Endodermal cell (in vitro differentiated cells): ENCODE results near the gene ADGB. TPM values are rescaled to one million over a fixed set of nuclear protein-coding genes. Genes with fewer than 3 reads are reported as not detected.

Source experiments
- DNase-seq: peaks from one replicate; pipeline ENCODE4 v3.0.0-alpha.2; 2017
- H3K27ac ChIP-seq: 2 replicates; pipeline ENCODE4 v1.5.1; 2013; ENCODE audit warnings: mild to moderate bottlenecking, low read depth, low read length, moderate library complexity
- H3K27me3 ChIP-seq: 2 replicates; pipeline ENCODE4 v1.6.1; 2013; ENCODE audit warnings: mild to moderate bottlenecking, low read length, moderate library complexity; ENCODE audit not compliant: insufficient read depth, control insufficient read depth, poor library complexity, severe bottlenecking
- H3K36me3 ChIP-seq: 2 replicates; pipeline ENCODE4 v1.7.0; 2013; ENCODE audit warnings: mild to moderate bottlenecking, low read length, moderate library complexity; ENCODE audit not compliant: control insufficient read depth, insufficient read depth
- H3K4me1 ChIP-seq: one replicate; pipeline ENCODE4 v1.7.0; 2013; ENCODE audit warnings: low read length; ENCODE audit not compliant: control insufficient read depth, insufficient read depth
- H3K4me3 ChIP-seq: 2 replicates; pipeline ENCODE4 v1.5.1; 2013; ENCODE audit warnings: mild to moderate bottlenecking, low read length, moderate library complexity
- H3K9ac ChIP-seq: 2 replicates; pipeline ENCODE4 v1.6.1; 2013; ENCODE audit warnings: mild to moderate bottlenecking, low read length, moderate library complexity; ENCODE audit not compliant: poor library complexity, severe bottlenecking; ENCODE audit errors: extremely low read depth
- H3K9me3 ChIP-seq: 2 replicates; pipeline ENCODE4 v1.6.1; 2013; ENCODE audit warnings: mild to moderate bottlenecking, low read length, moderate library complexity; ENCODE audit not compliant: control insufficient read depth
- H3K27ac Mint-ChIP-seq: 2 replicates; pipeline ENCODE4 v1.8.0; 2020; ENCODE audit warnings: mixed read lengths
- H3K27me3 Mint-ChIP-seq: 2 replicates; pipeline ENCODE4 v1.8.0; 2021; ENCODE audit warnings: mild to moderate bottlenecking, mixed read lengths; ENCODE audit not compliant: insufficient read depth
- H3K36me3 Mint-ChIP-seq: 2 replicates; pipeline ENCODE4 v1.8.0; 2020; ENCODE audit warnings: low read depth, mixed read lengths
- H3K4me1 Mint-ChIP-seq: 2 replicates; pipeline ENCODE4 v1.8.0; 2020; ENCODE audit warnings: mixed read lengths
- H3K4me3 Mint-ChIP-seq: 2 replicates; pipeline ENCODE4 v1.8.0; 2020; ENCODE audit warnings: mild to moderate bottlenecking, moderate library complexity, mixed read lengths
- H3K9me3 Mint-ChIP-seq: 2 replicates; pipeline ENCODE4 v1.8.0; 2020; ENCODE audit warnings: mild to moderate bottlenecking, mixed read lengths
- CTCF ChIP-seq: fragments of 200-600 bp; sonication (generic); conservative IDR thresholded peaks from 2 replicates; pipeline ENCODE4 v1.5.0; 2021; ENCODE audit warnings: antibody characterized with exemption, mild to moderate bottlenecking
- WGBS, 2 experiments: methylation state at CpG; one replicate each; pipeline versions ENCODE4 v1.1.5 to v1.1.7; 2013; ENCODE audit warnings: missing lambda C conversion rate in 2 of 2, mixed read lengths in 1 of 2; ENCODE audit not compliant: insufficient coverage in 1 of 2, insufficient read length in 1 of 2; 5-methylcytosine and 5-hydroxymethylcytosine counted together
- total RNA-seq, 2 donors: library from RNA; stranded (reverse); fragmentation: NEBNext Ultra II Directional in 1 of 2; extraction: Animal tissue kit (Norgen Biotek cat#: 25700) in 1 of 2; gene quantifications; 2 replicates in 1 of 2; 3 replicates in 1 of 2; pipeline ENCODE4 v1.2.1, GENCODE V29; 2021

Gene ADGB
- total RNA-seq, 2 donors from 2014 or later: 0.37 to 1.3 TPM

- H3K36me3 Mint-ChIP-seq: no peaks in the 10 kb centered on the region
- Histone ChIP-seq H3K4me3 (no peak overlapping the region), H3K36me3 (no peaks in the 10 kb centered on the region), H3K27ac (no peak overlapping the region), H3K9me3 (no peaks in the 10 kb centered on the region), H3K9ac (no peak overlapping the region), H3K27me3 (no peaks in the 10 kb centered on the region), H3K4me1 (no peaks in the 10 kb centered on the region)
- no peak for DNase-seq
- no peak overlapping the region for H3K4me3 Mint-ChIP-seq
- H3K27ac Mint-ChIP-seq: no peak overlapping the region
- TF ChIP-seq CTCF: peak; percentile 30
- peaks cover 10% of the 10 kb centered on the region for H3K4me1 Mint-ChIP-seq
- H3K27me3 Mint-ChIP-seq: no peaks in the 10 kb centered on the region
- H3K9me3 Mint-ChIP-seq: no peaks in the 10 kb centered on the region
- WGBS, 2 experiments: 14 to 47% methylated on average over 1 to 2 of the region's 2 CpGs
These were observed 68.1 kb downstream of the ADGB start for GRCh38 chr6:146666909-146667308.

GRCh38 chr6:146670161-146670560, 71.4 kb downstream of the ADGB start:
- H3K4me3 Mint-ChIP-seq: no peak overlapping the region
- TF ChIP-seq CTCF: no peak
- H3K27me3 ChIP-seq: no peaks in the 10 kb centered on the region
- H3K9me3 ChIP-seq: no peaks in the 10 kb centered on the region
- no peak for DNase-seq
- peaks cover 9% of the 10 kb centered on the region for H3K4me1 Mint-ChIP-seq
- no peaks in the 10 kb centered on the region for H3K4me1 ChIP-seq
- H3K27me3 Mint-ChIP-seq: no peaks in the 10 kb centered on the region
- no peaks in the 10 kb centered on the region for H3K36me3 ChIP-seq
- no peak overlapping the region for H3K27ac Mint-ChIP-seq
- H3K27ac ChIP-seq: no peak overlapping the region
- H3K9ac ChIP-seq: no peak overlapping the region
- H3K9me3 Mint-ChIP-seq: no peaks in the 10 kb centered on the region
- 91 to 96% methylated on average over 3 to 4 of the region's 4 CpGs for WGBS, 2 experiments
- H3K4me3 ChIP-seq: no peak overlapping the region
- no peaks in the 10 kb centered on the region for H3K36me3 Mint-ChIP-seq

GRCh38 chr6:146673069-146673468, 74.3 kb downstream of the ADGB start:
- Histone ChIP-seq H3K9ac (no peak overlapping the region), H3K36me3 (no peaks in the 10 kb centered on the region), H3K9me3 (no peaks in the 10 kb centered on the region), H3K27me3 (no peaks in the 10 kb centered on the region), H3K4me1 (no peaks in the 10 kb centered on the region), H3K4me3 (no peak overlapping the region), H3K27ac (no peak overlapping the region)
- 93% methylated on average over 3 of the region's 3 CpGs; no CpG with 5 or more reads in 1 of the 2 experiments for WGBS, 2 experiments
- H3K4me3 Mint-ChIP-seq: no peak overlapping the region
- H3K27me3 Mint-ChIP-seq: no peaks in the 10 kb centered on the region
- H3K4me1 Mint-ChIP-seq: peaks cover 7% of the 10 kb centered on the region
- no peaks in the 10 kb centered on the region for H3K9me3 Mint-ChIP-seq
- no peak for DNase-seq
- no peak for TF ChIP-seq CTCF
- H3K27ac Mint-ChIP-seq: no peak overlapping the region
- no peaks in the 10 kb centered on the region for H3K36me3 Mint-ChIP-seq
